ENCODE results near the gene SHANK1.

Gene SHANK1

DNA sequence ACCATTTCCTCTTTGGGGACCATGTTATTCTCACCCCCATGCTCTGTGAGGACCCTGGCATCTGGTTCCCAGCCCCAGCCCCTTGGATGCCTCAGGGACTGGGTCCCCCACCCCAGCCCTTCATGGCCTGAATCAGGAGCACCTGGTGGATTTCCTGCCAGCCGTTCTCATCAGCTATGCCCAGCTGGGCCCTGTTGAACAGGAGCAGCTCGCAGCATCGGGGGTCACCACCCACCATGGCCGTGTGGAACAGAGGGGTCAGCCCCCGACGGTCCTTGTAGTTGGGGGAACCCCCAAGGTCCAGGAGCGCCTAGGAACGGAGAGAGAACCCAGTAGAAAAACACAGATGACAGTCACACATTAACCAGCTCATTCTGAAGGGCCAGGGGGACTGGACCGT lies 7.8 kb downstream of the SHANK1 start:
- no peak for DNase-seq (ENCODE audit: low spot score)

DNA sequence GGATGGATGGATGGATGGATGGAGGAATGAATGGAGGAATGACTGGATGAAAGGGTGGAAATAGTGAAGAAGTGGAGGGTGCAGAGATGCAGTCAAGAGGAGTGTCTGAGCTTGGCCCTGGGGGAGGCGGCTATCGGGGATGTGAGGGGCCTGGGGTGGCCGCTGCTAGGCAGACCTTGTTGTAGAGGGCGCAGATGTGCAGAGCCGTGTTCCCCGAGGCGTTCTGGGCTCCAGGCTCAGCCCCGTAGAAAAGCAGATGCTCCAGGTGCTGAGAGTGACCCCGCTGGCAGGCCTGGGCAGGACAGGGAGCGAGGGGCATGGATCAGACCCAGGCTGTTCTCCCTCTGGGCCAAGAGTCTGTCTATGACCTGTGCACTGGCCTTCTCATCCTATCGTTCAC lies 8.4 kb downstream of the SHANK1 start:
- no peak for DNase-seq (ENCODE audit: low spot score)

DNA sequence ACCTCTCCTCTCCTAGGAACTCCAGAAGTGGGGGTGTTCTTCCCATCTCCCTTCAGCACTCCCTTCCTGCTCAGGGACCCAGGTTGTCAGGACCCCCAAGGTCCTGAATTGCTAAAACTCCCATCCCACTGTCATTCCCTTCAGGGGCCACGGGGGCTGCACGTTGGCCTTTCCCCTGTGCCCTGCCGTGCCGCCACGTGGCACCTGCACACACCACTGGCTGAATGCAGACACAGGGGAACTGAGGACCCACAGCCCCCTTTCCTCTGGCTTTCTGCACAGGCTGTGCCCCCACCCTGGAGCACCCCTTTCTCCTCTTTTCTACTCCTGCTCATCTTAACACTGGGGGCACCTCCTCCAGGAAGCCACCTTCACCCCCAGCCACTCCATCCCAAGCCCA lies 9.0 kb downstream of the SHANK1 start:
- no peak for DNase-seq (ENCODE audit: low spot score)

DNA sequence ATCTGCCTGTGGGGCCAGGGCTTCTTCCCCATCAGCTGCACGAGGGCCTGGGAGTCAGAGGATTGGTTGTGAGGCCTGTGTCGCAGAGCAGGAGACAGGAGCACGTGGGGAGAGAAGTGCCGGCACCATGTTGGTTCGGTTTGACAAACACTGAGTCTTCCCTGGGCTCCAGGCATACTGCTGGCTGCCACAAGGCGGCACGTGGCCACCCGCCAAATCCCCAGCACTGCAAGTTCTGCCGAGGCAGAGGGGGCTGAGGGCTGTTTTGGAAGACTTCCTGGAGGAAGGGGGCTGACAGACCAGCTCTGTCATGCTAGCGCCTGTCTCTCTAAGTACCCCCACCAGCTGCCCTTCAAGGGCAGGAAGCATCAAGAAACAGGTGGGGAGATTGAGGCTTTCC lies 9.5 kb downstream of the SHANK1 start:
- no peak for DNase-seq (ENCODE audit: low spot score)

DNA sequence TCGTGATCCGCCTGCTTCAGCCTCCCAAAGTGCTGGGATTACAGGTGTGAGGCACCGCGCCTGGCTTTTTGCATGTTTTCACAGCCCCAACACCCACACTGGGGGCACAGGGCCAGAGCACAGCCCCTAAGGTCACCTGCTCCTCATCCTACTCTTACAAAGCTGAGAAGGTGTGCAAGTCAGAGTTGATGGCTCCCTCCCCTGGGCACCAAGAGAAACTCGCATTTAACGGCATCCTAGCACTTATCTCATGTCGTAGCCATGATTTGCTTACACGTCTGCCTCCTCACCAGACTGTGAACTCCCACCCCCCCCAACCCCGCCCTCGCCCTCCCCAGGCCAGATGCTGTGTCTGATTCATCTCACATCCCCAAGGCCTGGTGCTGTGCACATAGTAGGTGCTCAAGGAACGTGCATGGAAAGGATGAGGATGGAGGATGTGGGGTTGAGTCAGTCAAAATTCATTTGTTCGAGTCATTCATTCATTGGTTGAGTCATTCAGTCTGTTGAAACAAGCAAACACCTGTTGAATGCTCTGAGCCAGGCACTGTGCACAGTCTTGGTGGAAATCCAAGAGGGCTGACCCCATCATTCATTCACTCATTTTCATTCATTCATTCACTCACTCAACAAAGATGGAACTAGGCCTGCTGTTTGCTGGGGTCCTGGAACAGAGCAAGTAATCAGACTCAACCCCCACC lies 11.3 kb downstream of the SHANK1 start:
- no peak for DNase-seq (ENCODE audit: low spot score)

DNA sequence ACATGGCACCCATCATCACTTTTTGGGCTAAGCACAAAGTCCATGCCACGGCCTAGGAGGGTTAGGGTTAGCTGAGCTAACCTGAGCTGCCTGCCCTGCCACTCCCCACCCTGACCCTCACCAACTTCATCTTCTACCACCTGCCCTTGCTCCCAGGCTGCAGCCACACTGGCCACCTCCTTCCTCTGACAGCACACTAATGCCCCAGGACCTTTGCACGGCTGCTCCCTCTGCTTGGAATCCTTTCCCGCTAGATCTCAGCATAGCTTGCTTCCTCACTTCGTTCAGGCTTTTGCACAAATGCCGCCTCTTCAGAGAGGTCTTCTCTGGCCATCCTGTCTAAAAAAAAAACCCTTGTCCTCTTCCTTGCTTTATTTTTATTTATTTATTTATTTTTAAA lies 13.2 kb downstream of the SHANK1 start:
- no peak for DNase-seq (ENCODE audit: low spot score)

DNA sequence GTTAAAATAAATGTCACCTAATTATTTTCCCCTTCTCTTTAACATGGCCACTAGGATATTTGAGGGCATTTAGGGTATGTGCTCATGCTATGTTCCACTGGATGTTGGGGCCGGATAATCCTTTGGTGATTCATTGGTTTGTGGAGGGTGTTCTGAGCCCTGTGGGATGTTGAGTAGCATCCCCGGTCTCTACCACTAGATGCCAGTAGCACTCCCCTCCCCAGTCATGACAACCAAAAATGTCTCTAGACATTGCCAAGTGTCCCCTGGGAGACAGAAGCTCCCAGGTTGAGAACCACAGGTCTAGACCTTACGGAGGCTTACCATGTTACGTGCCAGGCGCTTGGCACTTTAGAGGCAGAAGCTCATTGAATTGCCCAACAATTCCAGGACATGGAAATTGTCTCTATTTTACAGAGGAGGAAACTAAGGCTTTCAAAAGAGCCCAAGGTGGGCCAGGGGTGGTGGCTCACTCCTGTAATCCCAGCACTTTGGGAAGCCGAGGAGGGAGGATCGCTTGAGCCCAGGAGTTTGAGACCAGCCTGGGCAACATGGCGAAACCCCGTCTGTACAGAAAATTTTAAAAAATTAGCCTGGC lies 14.1 kb downstream of the SHANK1 start:
- peak; percentile 75 for DNase-seq (ENCODE audit: low spot score)

DNA sequence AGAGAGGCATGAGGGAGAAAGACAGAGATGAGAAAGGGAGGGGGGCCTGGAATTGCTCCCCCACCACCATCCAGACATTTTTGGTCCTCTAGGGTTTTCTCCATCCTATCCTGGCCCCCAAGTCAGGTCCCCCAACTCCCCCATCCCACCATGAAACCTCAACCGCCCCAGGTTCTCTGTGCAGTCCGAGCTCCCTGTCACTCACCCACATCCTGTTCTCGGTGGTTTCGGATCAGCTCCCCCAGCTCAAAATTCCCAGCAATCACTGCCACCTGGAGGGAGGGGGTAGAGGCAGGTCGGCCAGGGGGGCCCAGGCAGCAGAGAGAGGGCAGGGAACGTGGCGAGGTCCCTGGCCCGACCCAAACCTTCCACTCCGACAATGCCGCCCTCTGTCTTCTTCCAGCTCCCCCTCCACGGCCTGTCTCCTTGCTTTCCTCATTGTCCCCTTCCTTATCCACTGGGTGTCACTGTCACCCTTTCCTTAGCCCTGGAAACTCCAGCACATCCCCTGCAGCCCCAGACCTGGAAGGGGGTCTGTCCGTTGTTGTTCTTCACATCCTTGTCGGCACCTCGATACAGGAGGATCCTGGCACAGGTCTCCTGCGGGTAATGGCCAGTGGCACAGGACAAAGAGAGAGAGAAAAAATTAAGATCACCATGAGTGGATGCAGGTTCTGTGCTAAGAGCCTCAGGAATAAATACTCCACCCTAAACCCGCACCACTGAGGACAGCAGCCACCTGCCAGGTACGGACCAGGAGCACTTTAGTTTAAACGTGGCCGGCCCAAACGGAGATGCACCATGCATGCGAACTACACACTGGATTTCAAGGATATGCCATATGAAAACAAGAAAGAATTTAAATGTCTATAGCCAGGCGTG lies 15.4 kb downstream of the SHANK1 start:
- peak; percentile 54 for DNase-seq (ENCODE audit: low spot score)

DNA sequence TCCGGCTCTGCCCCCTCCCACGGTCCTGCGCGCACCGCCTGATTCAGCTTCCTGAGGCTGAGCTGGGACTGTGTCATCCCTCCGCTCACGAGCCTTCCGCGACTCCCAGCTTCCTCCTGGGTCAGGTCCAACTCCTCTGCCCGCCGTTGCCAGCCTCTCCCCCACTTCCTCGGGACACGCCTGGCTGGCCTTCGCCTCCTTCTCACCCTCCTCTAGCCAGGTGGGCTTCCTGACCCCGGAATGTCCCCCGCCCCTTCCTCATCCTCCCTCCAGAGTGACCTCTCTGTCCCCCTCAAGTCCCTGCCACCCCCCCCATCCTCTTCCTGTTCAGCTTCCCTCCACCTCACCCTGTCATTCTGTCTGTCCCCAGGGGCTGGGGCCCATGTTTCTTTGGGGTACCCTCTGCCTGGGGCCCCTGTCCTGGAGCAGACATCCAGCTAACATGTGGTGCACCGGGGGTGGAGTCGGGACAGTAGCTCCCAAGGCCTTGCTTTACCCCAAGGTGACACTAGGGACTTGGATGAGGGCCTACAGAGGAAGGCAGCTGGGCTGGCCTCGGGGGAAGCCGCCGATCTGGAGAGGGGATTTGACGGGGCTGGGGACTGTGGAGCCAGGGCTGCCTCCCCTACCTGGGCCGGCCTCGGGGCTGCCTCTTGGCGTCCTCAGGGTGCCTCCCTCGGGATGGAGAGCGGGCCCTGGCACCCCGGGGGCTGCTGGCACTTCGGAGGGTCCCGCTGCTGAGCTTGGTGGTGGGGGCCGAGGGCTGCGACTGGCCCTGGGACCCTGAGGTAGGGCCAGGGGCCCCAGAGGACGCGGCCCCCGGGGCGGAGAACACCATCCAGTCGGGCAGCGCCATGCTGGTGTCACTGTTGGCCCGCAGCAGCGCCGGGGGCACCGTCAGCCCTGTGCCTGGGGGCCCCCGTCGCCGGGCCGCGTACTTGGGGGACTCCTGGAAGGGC lies 16.5 kb downstream of the SHANK1 start:
- no peak for DNase-seq (ENCODE audit: low spot score)

DNA sequence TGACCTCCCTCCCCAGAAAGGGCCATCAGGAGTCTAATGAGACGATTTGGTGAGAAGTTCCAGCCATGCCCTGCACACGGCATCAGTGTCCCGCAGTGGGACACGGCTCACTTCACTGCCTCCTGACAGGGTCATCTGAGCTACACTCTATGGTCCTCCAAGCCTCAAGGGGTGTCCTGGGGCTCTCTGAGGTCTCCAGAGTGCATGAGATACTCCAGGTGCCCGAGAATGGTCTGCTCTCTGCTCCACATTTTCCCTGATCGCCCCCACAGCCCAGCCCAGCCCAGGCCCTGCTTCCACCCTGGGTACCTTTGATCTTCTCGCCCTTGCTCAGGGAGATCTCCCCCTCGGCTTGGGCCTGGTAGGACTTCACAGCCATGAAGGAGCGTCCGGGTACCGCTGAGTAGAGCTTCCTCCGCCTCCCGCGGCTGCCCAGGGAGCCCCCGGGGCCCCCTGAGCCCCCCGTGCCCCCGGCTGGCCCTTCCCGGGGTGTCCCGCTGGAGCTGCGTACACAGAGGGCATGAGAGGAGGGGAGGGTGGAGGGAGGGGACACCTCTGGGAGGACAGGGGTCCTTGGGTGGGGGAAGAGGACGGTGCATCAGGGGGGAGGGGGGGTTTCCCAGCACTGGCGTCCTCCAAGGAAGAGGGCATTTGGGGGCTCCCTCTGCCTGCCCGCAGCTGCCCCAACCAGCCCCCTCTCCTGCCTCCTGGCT lies 17.3 kb downstream of the SHANK1 start:
- no peak for DNase-seq (ENCODE audit: low spot score)

DNA sequence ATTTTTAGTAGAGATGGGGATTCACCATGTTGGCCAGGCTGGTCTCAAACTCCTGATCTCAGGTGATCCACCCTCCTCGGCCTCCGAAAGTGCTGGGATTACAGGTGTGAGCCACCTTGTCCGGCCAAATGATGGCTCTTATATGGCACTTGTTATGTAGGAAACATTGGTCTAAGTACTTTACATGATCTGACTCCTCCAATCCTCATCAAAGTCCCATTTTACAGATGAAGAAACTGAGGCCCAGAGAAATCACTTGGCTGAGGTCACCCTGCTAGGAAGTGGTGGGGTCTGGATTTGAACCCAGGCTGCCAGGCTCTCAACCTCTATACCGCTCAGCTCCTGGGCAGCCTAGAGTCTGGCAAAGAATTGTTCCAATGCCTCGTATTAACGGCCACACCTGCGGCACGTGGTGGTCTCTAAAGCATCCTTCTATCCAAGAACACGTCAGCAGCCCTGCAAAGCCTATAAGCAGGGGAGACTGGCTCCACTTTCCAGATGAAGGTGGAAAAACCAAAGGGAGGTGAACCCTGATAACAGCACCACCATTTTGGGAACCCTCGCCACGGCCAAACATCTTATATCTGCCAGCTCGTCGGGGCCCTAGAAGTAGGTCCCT lies 18.1 kb downstream of the SHANK1 start:
- no peak for DNase-seq (ENCODE audit: low spot score)

DNA sequence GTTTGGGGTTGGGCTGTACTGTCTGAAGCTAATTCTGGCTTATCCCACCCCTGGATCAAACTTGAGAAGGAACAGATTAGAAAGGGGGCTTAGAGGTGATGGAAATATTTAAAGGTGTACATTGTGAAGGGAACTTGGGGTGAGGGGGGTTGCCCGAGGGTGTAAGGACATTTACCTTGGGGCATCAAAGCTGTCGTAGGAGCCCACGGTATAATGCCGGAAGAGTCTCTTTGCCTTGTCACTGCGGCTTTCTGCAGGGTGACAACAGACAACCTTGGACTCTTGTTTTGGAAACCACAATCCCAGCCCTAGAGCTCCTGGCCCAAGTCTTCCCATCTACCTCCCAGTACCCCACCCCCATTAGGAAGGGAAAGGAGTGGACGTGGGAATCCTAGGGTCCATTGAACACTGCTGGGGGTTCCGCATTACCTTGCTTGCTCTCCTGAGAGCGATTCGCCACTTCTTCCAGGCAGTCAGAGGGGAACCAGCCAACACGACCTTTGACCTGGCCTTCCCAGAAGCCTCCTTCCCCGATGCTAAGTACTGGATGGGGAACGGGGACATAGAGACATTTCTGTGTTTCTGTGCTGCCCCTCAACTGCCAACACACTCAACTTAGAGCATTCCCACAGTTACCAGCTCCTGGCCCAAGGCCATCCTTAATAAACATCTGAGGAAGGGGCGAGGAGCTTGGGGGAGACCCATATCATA lies 22.0 kb downstream of the SHANK1 start:
- no peak for DNase-seq (ENCODE audit: low spot score)

DNA sequence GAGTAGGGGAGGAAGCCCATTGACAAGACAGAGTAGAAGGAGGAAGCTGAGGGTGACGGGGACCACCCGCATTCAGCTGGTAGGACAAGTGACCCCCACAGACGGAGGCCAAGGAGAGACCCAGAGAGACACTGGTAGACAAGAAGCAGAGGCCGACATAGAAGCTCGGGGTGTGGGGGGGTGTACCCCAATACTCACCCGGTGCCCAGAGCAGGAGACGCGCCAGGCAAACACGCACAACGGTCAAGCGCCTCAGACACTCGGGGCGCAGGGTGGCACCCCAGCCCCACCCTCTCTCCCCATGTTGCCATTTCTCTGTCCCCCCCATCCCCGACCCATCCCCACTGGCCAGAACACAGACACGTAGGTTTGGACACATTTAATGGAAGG lies 23.5 kb downstream of the SHANK1 start:
- no peak for DNase-seq (ENCODE audit: low spot score)

DNA sequence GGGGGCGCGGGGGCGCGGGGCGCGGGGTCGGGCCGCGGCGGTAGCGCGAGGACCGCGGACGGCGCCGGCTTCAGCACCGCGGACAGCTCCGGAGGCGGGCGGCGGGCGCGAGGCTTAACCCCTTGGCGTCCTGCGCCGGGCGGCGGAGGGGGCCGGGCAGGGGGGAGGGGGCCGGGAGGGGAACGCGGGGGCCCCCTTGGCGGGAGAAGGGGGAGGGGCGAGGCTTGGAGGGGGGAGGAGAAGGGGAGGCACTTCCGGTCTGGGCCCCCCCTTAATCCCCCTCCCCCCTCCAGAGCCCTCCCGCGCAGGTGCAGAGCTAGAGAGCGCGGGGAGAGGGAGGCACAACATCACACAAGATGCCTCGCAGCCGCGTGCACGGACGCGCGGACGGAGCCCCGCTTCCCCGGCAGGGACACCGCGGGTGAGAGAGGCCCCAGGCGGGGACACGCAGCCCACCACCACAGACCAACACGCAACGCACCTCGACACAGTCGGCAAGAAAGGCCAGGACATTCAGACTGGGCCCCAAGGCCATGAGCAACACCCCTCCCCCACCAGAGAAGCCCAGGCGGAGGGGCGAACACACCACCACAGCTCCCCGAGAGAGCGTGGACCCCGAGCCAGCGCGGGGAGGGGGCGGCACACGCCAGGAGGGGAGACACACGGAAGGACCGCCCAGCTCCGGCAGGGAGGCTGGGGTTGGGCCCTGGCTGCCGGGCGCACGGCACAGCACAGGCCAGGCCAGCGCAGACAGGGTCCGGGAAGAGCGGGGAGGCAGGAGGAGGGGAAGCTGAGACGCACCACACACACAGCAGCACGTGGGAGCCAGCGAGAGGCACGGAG lies 24.1 kb downstream of the SHANK1 start:
- peak; percentile 71 for DNase-seq (ENCODE audit: low spot score)

DNA sequence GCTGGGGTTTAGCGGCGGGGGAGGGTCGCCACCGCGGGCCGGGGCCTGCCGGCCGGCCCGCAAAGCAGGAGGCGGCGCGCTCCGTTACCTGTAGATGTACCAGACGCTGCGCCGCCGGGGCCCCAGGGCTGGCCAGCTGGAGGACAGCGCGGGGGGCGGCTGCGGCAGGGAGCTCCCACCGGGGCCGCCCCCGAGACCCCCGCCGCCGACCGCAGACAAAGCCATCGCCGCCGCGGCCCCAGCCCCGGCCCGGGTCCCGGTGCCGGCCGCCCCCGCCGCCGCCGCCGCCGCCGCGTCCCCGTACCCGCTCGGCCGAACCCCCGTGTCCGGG lies 24.8 kb downstream of the SHANK1 start:
- DNase-seq (ENCODE audit: low spot score) = no peak

DNA sequence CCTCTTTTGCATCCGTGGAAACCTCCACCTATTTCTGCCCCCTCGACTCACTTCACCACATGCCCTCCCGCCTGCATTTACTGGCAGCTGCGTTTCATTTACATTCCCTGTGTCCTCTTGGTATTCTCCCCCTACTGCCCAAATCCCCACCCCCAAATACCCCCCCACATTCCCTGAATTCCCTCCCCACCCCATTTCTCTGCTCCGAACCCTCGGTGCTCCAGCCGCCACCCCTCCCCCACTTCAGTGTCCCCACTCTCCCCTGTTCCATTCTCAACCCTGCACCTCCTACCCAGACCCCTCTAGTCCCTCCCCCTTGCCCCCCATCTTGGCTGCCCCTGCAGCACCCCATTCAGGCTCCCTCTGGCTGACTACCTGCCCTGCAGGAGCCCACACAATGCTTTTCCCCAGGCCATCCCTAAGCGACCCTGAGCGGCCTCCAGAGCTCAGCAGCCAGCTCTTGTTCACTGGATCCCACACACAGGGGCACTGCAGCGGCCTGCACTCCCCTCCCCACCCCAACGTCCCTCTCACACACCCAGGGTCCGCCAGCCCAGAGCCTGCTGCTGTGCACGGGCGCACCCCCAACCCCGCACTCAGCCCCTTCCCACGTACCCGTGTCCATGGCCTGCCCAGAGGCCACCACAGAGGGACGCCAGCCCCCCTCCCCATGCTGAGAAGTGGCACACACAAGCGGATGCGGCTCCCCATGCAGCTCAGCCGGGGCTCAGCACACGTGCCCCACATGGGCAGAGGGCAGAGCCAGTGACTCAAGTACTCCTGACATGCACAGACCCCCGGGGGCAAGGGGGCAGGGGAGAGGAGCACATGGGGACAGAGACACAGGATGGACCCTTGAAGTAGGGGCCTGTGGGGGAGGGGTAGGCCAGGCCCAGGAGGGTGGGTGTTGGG lies 26.3 kb downstream of the SHANK1 start:
- no peak for DNase-seq (ENCODE audit: low spot score)

DNA sequence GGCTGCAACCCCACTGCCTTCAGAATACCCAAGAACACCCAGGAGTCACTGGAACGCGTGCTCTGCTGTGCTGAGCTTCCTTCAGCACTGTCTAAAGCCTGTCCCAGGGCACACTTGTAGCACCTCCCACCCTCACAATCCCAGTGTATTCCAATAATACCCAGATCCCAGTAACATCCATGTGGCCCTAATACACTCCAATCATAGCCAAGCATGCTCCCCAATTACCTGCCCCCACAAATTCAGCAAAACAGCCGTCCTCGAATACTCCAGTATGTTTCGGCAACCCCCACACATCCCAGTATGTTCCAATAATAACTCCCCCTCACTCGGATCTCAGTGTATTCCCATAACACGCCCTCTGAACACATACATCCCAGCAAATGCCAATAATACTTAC lies 29.2 kb downstream of the SHANK1 start:
- no peak for DNase-seq (ENCODE audit: low spot score)

DNA sequence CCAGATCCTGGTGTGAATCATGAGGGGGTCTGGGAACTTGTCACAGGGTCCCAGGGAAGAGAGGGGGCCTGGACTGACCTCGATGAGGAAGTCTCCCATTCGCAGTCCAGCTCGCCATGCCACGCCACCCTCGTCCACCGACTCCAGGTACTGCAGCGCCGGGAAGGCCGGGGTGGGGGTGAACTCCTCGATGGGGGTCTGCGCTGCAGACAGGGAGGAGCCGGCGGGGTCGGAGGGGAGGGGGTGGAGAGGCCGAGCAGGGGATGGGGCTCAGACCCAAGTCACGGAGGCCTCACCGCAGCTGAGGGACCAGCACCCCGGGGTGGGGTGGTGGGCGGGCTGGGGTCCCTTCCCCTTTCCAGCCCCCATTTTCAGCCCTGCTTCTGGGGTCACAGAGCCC lies 30.8 kb downstream of the SHANK1 start:
- no peak for DNase-seq (ENCODE audit: low spot score)

Measured in cerebellar cortex (tissue), 1 donor.